Small intestine (tissue), 7 donors: ENCODE data around the gene UVRAG. TPM values are rescaled to one million over a fixed set of nuclear protein-coding genes. Genes with fewer than 3 reads are reported as not detected.
A peak's percentile ranks its signal among the peaks of the same experiment; 100 is the strongest.
"Not testable (repeated sequence)": the region's sequence is repeated elsewhere in the genome, so short reads cannot be mapped to it uniquely, and the experiment has no call there.

Experiments used
- DNase-seq, 2 donors: peaks; one replicate each; pipeline versions ENCODE4 v3.0.0 to v3.0.0-alpha.2; 2013
- FAIRE-seq: peaks from 2 replicates; lab custom pipeline; 2012; peaks lifted over from hg19 to GRCh38; lab: Jason Lieb, UNC
- H3K27ac ChIP-seq, 3 donors: one replicate each; pipeline ENCODE4 v1.5.1; 2013; ENCODE audit warnings: low read length in 2 of 3, mild to moderate bottlenecking in 2 of 3, control low read depth in 1 of 3, inconsistent platforms in 1 of 3, low read depth in 1 of 3, moderate library complexity in 1 of 3
- H3K27me3 ChIP-seq, 3 donors: one replicate each; pipeline ENCODE4 v1.6.1; 2013; ENCODE audit warnings: low read length in 3 of 3, inconsistent platforms in 1 of 3; ENCODE audit not compliant: control insufficient read depth in 3 of 3, insufficient read depth in 3 of 3
- H3K36me3 ChIP-seq, 3 donors: one replicate each; pipeline ENCODE4 v1.6.1; 2013; ENCODE audit warnings: low read length in 3 of 3, inconsistent platforms in 1 of 3, low read depth in 1 of 3, mild to moderate bottlenecking in 1 of 3, moderate library complexity in 1 of 3; ENCODE audit not compliant: control insufficient read depth in 3 of 3, insufficient read depth in 2 of 3
- H3K4me1 ChIP-seq, 3 donors: one replicate each; pipeline ENCODE4 v1.6.1; 2013; ENCODE audit warnings: low read length in 2 of 3, inconsistent platforms in 1 of 3, low read depth in 1 of 3, mild to moderate bottlenecking in 1 of 3, moderate library complexity in 1 of 3; ENCODE audit not compliant: control insufficient read depth in 3 of 3, insufficient read depth in 2 of 3
- H3K4me3 ChIP-seq, 3 donors: one replicate each; pipeline ENCODE4 v1.5.1; 2013; ENCODE audit warnings: low read length in 3 of 3, control low read depth in 1 of 3, inconsistent platforms in 1 of 3, low read depth in 1 of 3, mild to moderate bottlenecking in 1 of 3, moderate library complexity in 1 of 3
- H3K9me3 ChIP-seq, 2 donors: one replicate each; pipeline ENCODE4 v1.6.1; 2013; ENCODE audit warnings: low read depth in 1 of 2, low read length in 1 of 2; ENCODE audit not compliant: control insufficient read depth in 2 of 2, insufficient read depth in 1 of 2
- WGBS, 3 donors: extraction: QIAGEN DNeasy Blood & Tissue Kit; methylation state at CpG; one replicate each; pipeline ENCODE4 v1.1.7; 2013; 5-methylcytosine and 5-hydroxymethylcytosine counted together
- polyA plus RNA-seq, 4 donors: library from polyadenylated mRNA; stranded (reverse) in 3 of 4; unstranded in 1 of 4; fragments of 200-250 nt in 3 of 4; fragments of 120-200 nt in 1 of 4; gene quantifications; one replicate each; pipeline versions ENCODE4 v1.2.1 to v1.2.3, GENCODE V29; 2013
- donor health status: healthy with polysubstance abuse.
- donor health status: control.
- donor health status: control.
- donor health status: Bipolar disorder and iron deficiency.
- donor health status: healthy.

The UVRAG gene
- polyA plus RNA-seq, 4 donors: 5.4 to 13.2 (median 7.1) TPM

GRCh38 chr11:76048763-76049162 lies 233.8 kb downstream of the UVRAG start:
- no peak for FAIRE-seq
- Histone ChIP-seq H3K36me3 (peaks cover 0 to 4% (median 0%) of the 10 kb centered on the region in 3 donors), H3K4me3 (no peak overlapping the region), H3K9me3 (peaks cover 0 to 11% of the 10 kb centered on the region in 2 donors), H3K27ac (no peak overlapping the region), H3K4me1 (peaks cover 0 to 3% (median 2%) of the 10 kb centered on the region in 3 donors), H3K27me3 (no peaks in the 10 kb centered on the region)
- WGBS, 3 donors: 97 to 99% (median 98%) methylated on average over 5 of the region's 5 CpGs
- DNase-seq: peak in 1 of 2 donors; percentile 32

DNA sequence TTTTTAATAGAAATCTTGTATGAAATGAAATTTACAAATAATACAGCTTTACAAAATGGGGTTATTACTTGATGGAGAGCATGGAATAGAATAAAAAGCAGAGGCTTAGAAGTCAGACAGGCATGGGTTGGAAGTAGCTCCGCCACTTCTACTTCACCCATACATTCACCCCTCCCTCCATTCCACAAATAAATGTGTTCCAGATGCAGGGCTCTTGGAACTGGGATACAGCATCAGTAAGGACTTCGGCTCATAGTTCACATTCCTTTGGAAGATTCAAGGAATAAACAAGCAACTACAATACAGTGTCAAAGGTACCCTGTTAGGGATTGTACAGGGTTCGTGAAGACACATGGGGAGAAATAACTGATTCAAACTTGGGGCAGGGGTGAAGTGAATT lies 234.5 kb downstream of the UVRAG start:
- WGBS, 3 donors: 89 to 96% (median 96%) methylated on average over 3 of the region's 3 CpGs
- H3K27ac ChIP-seq: no peak overlapping the region
- DNase-seq (no peak), FAIRE-seq (no peak)
- no peak overlapping the region for H3K4me3 ChIP-seq
- H3K9me3 ChIP-seq: peaks cover 0 to 11% of the 10 kb centered on the region in 2 donors
- no peaks in the 10 kb centered on the region for H3K27me3 ChIP-seq
- peaks cover 0 to 3% (median 2%) of the 10 kb centered on the region in 3 donors for H3K4me1 ChIP-seq
- H3K36me3 ChIP-seq: peaks cover 0 to 4% (median 0%) of the 10 kb centered on the region in 3 donors

GRCh38 chr11:76051937-76052336 lies 236.9 kb downstream of the UVRAG start:
- no peak for FAIRE-seq
- 81 to 93% (median 84%) methylated on average over 2 of the region's 2 CpGs for WGBS, 3 donors

GRCh38 chr11:76054330-76054729 lies 239.3 kb downstream of the UVRAG start:
- DNase-seq (no peak), FAIRE-seq (no peak)
- H3K27me3 ChIP-seq: no peaks in the 10 kb centered on the region
- H3K4me3 ChIP-seq: no peak overlapping the region
- peaks cover 0 to 3% (median 2%) of the 10 kb centered on the region in 3 donors for H3K4me1 ChIP-seq
- H3K9me3 ChIP-seq: peaks cover 0 to 5% of the 10 kb centered on the region in 2 donors
- no peaks in the 10 kb centered on the region for H3K36me3 ChIP-seq
- 92 to 93% (median 92%) methylated on average over 3 of the region's 3 CpGs for WGBS, 3 donors
- H3K27ac ChIP-seq: no peak overlapping the region

More at GRCh38 chr11:76051937-76052336, 236.9 kb downstream of the UVRAG start:
- peak in 1 of 2 donors; percentile 73 for DNase-seq
- Histone ChIP-seq H3K9me3 (peaks cover 0 to 11% of the 10 kb centered on the region in 2 donors), H3K27ac (no peak overlapping the region), H3K36me3 (peaks cover 0 to 4% (median 0%) of the 10 kb centered on the region in 3 donors), H3K4me1 (peaks cover 0 to 3% (median 2%) of the 10 kb centered on the region in 3 donors), H3K4me3 (no peak overlapping the region), H3K27me3 (no peaks in the 10 kb centered on the region)

DNA sequence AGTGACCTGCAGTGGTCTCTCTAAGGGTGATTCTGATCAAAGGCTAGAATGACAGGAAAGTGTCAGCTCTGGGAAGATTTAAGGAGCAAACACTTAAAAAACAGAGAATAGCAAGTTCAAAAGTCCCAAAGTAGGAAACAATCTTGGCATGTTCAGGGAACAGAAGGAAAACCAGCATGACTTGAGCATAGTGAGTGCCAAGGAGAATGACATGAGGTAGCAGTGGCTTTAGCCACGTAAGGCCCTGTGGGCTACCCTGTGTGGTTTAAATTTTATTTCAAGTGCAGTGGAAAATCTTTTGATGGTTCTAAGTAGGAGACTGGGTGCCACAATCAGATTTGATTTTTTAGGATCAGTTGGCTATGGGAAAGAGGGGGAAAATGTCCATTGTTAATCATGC lies 241.9 kb downstream of the UVRAG start:
- no peaks in the 10 kb centered on the region for H3K27me3 ChIP-seq
- no peak overlapping the region for H3K4me3 ChIP-seq
- peaks cover 0 to 3% (median 2%) of the 10 kb centered on the region in 3 donors for H3K4me1 ChIP-seq
- no peaks in the 10 kb centered on the region for H3K9me3 ChIP-seq
- no peak for FAIRE-seq
- 91 to 97% (median 93%) methylated on average over 1 of the region's 1 CpG for WGBS, 3 donors
- no peak overlapping the region for H3K27ac ChIP-seq
- peaks cover 0 to 4% (median 0%) of the 10 kb centered on the region in 3 donors for H3K36me3 ChIP-seq
- no peak for DNase-seq

- not testable (repeated sequence) for DNase-seq, H3K27ac ChIP-seq, H3K4me1 ChIP-seq, H3K9me3 ChIP-seq, FAIRE-seq, H3K27me3 ChIP-seq, H3K36me3 ChIP-seq, H3K4me3 ChIP-seq
- 96 to 98% (median 98%) methylated on average over 18 to 35 of the region's 35 CpGs for WGBS, 3 donors
These were observed 245.5 kb downstream of the UVRAG start for GRCh38 chr11:76060475-76061036.

DNA sequence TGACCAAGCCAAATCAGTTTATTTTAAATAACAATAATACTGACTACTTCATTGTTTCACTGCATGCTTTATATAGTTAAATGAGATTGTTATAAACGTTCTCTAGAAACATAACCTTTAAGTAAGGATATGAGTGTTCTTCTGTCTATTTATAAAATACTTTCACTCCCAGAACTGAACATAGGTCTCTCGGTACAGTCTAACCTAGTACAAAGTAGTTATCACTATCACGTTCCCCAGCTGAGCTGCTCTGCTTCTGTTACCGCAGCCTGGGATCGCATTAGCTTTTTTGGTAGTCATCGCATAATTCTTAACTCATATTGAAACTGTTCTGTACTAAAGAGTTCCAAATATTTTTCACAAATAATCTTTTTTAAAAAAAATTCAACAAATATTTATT lies 247.7 kb downstream of the UVRAG start:
- Histone ChIP-seq H3K4me3 (no peak overlapping the region), H3K27ac (no peak overlapping the region), H3K36me3 (peaks cover 0 to 12% (median 3%) of the 10 kb centered on the region in 3 donors), H3K4me1 (no peaks in the 10 kb centered on the region), H3K27me3 (no peaks in the 10 kb centered on the region), H3K9me3 (no peaks in the 10 kb centered on the region)
- FAIRE-seq (no peak), DNase-seq (no peak)
- WGBS, 3 donors: 89 to 91% (median 91%) methylated on average over 6 of the region's 6 CpGs

GRCh38 chr11:76064192-76064591 lies 249.2 kb downstream of the UVRAG start:
- no peak for DNase-seq
- 94 to 96% (median 94%) methylated on average over 3 of the region's 3 CpGs for WGBS, 3 donors
- H3K4me1 ChIP-seq: no peaks in the 10 kb centered on the region
- no peak overlapping the region for H3K27ac ChIP-seq
- FAIRE-seq: no peak
- no peaks in the 10 kb centered on the region for H3K27me3 ChIP-seq
- H3K4me3 ChIP-seq: no peak overlapping the region
- H3K9me3 ChIP-seq: no peaks in the 10 kb centered on the region
- peaks cover 0 to 12% (median 5%) of the 10 kb centered on the region in 3 donors for H3K36me3 ChIP-seq
